ENCODE data around the gene DRD4.
A peak's percentile ranks its signal among the peaks of the same experiment; 100 is the strongest.

DRD4 gene

DNA sequence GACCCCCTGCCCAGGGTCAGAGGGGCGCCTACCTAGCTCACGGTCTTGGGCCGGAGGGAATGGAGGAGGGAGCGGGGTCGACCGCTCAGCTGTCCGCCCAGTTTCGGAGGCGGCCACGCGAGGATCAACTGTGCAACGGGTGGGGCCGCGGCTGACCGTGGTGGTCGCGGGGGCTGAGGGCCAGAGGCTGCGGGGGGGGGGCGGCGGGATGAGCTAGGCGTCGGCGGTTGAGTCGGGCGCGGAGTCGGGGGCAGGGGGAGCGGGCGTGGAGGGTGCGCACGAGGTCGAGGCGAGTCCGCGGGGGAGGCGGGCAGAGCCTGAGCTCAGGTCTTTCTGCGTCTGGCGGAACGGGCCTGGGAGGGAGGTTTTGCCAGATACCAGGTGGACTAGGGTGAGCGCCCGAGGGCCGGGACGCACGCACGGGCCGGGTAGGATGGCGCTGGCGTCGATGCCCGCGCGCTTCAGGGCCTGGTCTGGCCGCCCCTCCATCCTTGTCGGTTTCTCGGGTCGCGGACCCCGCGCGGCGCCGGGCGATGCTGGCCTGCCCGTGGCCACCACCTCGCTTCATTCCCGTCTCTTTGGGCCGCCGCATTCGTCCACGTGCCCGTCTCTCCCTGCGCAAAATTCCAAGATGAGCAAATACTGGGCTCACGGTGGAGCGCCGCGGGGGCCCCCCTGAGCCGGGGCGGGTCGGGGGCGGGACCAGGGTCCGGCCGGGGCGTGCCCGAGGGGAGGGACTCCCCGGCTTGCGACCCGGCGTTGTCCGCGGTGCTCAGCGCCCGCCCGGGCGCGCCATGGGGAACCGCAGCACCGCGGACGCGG lies at the start of gene DRD4:
Gene DRD4, plus strand, starts transcription at position 759 of the 822 bp plus-strand sequence. Its CDS starts 36 bp downstream, at position 795.
- DNase-seq (ENCODE audit: low read depth) = peak; percentile 21

- DNase-seq (ENCODE audit: low read depth) = no peak
These were observed 49.5 kb upstream of the DRD4 start for GRCh38 chr11:587546-587945.

- peak; percentile 87 for DNase-seq (ENCODE audit: low read depth)
These were observed 49.1 kb upstream of the DRD4 start for GRCh38 chr11:587978-588380.

DNA sequence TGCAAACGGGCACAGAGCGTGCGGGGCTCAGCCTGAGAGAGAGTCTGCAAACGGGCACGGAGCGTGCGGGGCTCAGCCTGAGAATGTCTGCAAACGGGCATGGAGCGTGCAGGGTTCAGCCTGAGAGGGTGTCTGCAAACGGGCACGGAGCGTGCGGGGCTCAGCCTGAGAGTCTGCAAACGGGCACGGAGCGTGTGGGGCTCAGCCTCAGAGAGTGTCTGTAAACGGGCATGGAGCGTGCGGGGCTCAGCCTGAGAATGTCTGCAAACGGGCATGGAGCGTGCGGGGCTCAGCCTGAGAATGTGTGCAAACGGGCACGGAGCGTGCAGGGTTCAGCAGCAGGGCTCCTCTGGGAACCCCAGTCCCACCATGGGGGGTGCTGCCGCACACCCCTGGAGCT lies 47.3 kb upstream of the DRD4 start:
- no peak for DNase-seq (ENCODE audit: low read depth)

- no peak for DNase-seq (ENCODE audit: low read depth)
These were observed 46.1 kb upstream of the DRD4 start for GRCh38 chr11:590997-591396.

DNA sequence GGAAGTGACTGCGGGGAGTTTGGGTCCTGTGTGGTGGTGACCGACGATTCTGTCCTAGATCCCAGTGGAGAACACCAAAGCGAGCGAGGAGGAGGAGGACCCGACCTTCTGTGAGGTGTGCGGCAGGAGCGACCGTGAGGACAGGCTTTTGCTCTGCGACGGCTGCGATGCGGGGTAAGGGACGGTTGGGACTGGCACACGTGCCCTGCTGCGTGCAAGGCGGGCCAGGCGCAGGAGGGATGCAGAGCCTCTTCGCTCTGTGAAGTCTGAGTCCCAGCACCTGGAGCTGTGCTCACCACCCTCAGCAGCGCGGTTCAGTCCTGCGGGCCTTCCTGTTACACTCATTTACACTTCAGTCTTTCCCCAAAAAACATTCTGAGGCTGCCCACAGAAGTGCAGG lies 44.6 kb upstream of the DRD4 start:
- DNase-seq (ENCODE audit: low read depth) = no peak

DNA sequence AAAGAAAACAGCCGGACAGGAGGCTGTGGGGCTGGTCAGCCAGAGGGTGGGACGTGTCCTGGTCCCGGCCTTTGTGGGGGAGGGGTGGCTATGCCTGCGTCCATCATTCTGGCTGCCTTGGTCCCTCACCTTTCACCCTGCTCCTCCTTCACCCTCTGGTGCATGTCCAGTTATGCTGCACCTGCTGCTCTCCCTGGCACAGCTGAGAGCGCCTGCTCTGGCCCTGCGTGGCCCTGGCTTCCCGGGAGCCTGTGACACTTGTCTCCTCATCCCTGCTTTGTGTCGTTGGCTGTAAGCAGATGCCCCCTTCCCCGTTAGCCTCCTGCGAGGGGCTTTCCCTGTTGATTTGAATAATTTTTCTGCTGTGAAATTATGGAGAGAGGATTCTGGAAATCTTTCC lies 44.2 kb upstream of the DRD4 start:
- DNase-seq (ENCODE audit: low read depth) = no peak

- no peak for DNase-seq (ENCODE audit: low read depth)
These were observed 43.7 kb upstream of the DRD4 start for GRCh38 chr11:593347-593746.

DNA sequence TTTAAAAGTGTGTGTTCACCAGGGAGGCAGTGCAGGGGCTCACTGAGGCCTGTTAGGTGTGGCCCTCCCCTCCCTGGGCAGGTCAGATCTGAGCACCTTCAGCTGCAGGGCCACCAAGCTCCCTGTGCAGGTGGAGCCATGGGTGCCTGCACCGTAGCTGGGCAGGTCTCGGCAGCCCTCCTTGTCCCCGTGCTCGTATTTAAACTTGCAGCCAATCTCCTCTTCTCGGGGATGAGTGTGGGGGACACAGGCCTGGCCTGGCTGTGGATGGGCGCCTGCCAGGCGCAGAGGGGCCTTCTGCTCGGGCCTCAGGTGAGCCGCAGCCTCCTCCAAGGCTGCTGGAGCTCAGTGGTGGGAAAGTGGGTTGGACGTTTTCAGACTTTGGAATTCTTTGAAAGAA lies 41.7 kb upstream of the DRD4 start:
- DNase-seq (ENCODE audit: low read depth) = no peak

DNA sequence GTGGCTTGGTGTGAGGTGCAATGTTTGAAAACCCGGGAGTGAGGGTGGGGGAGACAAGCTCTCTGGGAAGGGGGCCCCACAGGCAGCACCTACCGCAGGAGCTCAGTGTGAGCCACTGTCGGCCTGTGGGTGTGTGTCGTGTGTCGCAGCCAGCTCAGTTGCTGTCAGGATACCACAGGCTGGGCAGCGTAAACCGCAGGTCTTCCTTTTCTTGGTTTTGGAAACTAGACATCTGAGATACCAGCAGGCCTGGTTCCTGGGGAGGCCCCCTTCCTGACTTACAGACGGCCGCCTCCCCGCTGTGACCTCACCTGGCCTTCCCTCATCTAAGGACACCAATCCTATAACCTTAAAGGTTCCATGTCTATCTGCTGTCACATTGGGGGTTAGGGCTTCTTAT lies 40.7 kb upstream of the DRD4 start:
- no peak for DNase-seq (ENCODE audit: low read depth)

DNA sequence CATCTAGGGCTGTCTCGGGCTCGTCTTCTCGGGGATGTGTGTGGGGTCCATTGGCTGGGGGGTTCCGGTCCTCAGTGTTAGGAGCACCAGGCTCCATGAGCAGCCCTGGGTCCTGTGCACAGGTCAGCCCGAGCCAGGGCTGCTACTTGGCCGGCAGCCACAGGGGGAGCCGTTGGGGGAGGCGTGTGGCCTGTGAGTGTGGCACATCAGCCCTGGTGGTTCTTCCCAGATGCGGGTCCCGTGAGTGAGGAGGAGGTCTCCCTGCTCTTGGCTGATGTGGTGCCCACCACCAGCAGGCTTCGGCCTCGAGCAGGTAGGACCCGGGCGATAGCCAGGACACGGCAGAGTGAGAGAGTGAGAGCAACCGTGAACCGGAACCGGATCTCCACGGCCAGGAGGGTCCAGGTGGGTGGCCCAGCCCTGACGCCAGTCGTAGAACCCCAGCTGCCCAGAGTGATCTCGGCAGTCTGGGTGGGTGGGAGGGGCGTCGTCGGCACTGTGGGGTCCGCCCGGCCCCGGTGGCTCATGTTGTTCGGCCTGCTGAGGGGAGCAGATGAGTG lies 39.8 kb upstream of the DRD4 start:
- DNase-seq (ENCODE audit: low read depth) = no peak

- DNase-seq (ENCODE audit: low read depth) = no peak
These were observed 38.9 kb upstream of the DRD4 start for GRCh38 chr11:598005-598680.

GRCh38 chr11:601573-602245 lies 35.4 kb upstream of the DRD4 start:
- no peak for DNase-seq (ENCODE audit: low read depth)

GRCh38 chr11:603154-603553 lies 33.9 kb upstream of the DRD4 start:
- no peak for DNase-seq (ENCODE audit: low read depth)

DNA sequence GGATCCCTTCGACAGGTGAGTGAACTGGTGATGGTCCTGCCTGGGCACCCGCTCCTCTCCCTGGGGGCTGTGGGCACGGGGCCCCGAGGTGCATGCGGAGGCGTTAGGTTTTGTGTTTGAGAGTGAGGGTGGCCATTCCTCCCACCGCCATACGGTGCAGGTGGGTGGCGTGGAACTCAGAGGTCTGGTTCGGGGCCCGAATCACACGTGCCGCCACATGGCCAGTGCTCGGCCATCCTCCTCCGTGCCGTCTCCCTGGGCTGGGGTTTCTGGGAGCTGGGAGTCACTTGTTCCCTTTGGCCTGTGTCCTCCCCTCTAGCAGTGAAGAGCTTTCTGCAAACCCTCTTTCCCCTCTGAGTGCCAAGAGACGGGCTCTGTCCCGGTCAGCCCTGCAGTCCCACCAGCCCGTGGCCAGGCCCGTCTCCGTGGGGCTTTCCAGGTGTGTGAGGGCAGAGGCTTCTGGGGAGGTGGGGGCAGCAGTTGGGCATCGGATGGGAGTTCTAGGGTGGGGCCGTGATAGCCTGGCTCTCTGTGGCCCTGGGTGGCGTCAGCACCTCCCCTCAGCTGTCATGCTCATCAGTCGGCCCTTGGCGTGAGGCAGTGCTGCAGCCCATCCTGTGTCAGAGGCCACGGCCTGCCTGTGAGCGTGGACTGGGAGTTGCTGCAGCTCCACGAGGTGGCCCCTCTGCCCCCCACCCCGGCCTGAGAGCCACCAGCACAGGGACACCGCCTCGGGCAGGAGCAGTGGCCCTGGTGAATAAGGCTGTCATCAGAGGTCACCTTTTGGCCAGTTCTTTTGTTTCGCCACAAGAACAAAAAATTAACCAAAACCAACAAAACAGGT lies 31.6 kb upstream of the DRD4 start:
- DNase-seq (ENCODE audit: low read depth) = no peak

DNA sequence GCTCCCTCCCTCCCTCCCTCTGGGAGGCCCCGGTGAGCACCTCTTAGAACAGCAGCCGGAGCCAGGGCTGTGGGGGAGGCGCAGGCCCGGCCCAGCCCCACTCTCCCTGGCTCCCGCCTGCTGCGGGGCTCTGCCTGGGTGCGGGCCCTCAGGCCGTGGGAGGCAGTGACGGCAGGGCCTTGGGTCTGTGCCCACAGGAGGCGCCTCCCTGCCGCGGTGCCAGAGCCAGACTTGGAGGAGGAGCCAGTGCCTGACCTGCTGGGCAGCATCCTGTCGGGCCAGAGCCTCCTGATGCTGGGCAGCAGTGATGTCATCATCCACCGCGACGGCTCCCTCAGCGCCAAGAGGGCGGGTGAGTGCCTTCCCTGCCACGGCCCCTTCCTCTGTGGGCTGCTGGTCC lies 30.8 kb upstream of the DRD4 start:
- peak; percentile 93 for DNase-seq (ENCODE audit: low read depth)

- no peak for DNase-seq (ENCODE audit: low read depth)
These were observed 29.9 kb upstream of the DRD4 start for GRCh38 chr11:607020-607780.

- DNase-seq (ENCODE audit: low read depth) = no peak
These were observed 29.0 kb upstream of the DRD4 start for GRCh38 chr11:607971-608659.

DNA sequence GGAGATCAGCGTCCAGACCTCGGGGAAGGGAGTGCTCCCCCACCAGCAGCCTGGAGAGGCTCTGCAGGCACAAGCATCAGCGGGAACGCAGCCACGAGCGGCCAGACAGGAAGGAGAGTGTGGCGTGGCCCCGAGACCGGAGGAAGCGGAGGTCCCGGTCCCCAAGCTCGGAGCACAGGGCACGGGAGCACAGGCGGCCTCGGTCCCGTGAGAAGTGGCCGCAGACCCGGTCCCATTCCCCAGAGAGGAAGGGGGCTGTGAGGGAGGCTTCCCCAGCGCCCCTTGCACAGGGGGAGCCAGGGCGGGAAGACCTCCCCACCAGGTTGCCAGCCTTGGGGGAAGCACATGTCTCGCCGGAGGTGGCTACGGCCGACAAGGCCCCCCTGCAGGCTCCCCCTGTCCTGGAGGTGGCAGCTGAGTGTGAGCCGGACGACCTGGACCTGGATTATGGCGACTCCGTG lies 28.2 kb upstream of the DRD4 start:
- DNase-seq (ENCODE audit: low read depth) = no peak

- no peak for DNase-seq (ENCODE audit: low read depth)
These were observed 27.7 kb upstream of the DRD4 start for GRCh38 chr11:609341-609811.

All from amniotic epithelial cell (primary cell).